Head of caudate nucleus (tissue), 42 donors: ENCODE data around the gene ST8SIA2.

Experiments
- DNase-seq, 42 donors: peaks; one replicate each; pipeline versions ENCODE4 v3.0.0 to v3.0.0-alpha.2; 2020 to 2021; ENCODE audit warnings: mixed read lengths in 7 of 42
- intact Hi-C: fragments of 100-400 bp; cut with DNase I; formaldehyde crosslinking; loops from one replicate; pipeline ENCODE4 v1.15.0; 2022

ST8SIA2 gene

GRCh38 chr15:92393071-92393979 lies at the start of gene ST8SIA2:
TSS of gene ST8SIA2 (plus strand) at chr15:92393881. CDS start at chr15:92394065, 184 bp downstream.
- intact Hi-C loops, result no loop called here
- DNase-seq, result peak in 14 of 42 donors; percentile 14 to 60 (median 28)

- intact Hi-C loops, result no loop called here
- DNase-seq, result peak in 41 of 42 donors; percentile 16 to 72 (median 49)
These were observed 49.6 kb upstream of the ST8SIA2 start for GRCh38 chr15:92343924-92344643.

- intact Hi-C loops, result no loop called here
These were observed 47.6 kb upstream of the ST8SIA2 start for GRCh38 chr15:92346063-92346462.

GRCh38 chr15:92355307-92355706 lies 38.4 kb upstream of the ST8SIA2 start:
- intact Hi-C loops, result no loop called here
- DNase-seq, result no peak

More at GRCh38 chr15:92346063-92346462, 47.6 kb upstream of the ST8SIA2 start:
- no peak for DNase-seq

- DNase-seq, result no peak
- intact Hi-C loops, result no loop called here
These were observed 32.2 kb upstream of the ST8SIA2 start for GRCh38 chr15:92361321-92362000.

GRCh38 chr15:92362001-92362350 lies 31.7 kb upstream of the ST8SIA2 start:
- DNase-seq, result no peak
- intact Hi-C loops, result no loop called here

GRCh38 chr15:92365084-92365483 lies 28.6 kb upstream of the ST8SIA2 start:
- intact Hi-C loops, result no loop called here
- DNase-seq, result no peak

- DNase-seq, result no peak
- intact Hi-C loops, result no loop called here
These were observed 27.8 kb upstream of the ST8SIA2 start for GRCh38 chr15:92365906-92366305.

- intact Hi-C loops, result no loop called here
- DNase-seq, result no peak
These were observed 27.3 kb upstream of the ST8SIA2 start for GRCh38 chr15:92366381-92366780.

GRCh38 chr15:92375057-92375456 lies 18.6 kb upstream of the ST8SIA2 start:
- DNase-seq, result no peak
- intact Hi-C loops, result no loop called here

- DNase-seq, result no peak
These were observed 17.6 kb upstream of the ST8SIA2 start for GRCh38 chr15:92376109-92376508.

GRCh38 chr15:92377083-92377789 lies 16.4 kb upstream of the ST8SIA2 start:
- intact Hi-C loops, result no loop called here
- no peak for DNase-seq

More at GRCh38 chr15:92376109-92376508, 17.6 kb upstream of the ST8SIA2 start:
- intact Hi-C loops, result no loop called here

- intact Hi-C loops, result no loop called here
- no peak for DNase-seq
These were observed 10.0 kb upstream of the ST8SIA2 start for GRCh38 chr15:92383519-92384324.

GRCh38 chr15:92384381-92384780 lies 9.3 kb upstream of the ST8SIA2 start:
- no peak for DNase-seq
- intact Hi-C loops, result no loop called here

GRCh38 chr15:92385096-92385495 lies 8.6 kb upstream of the ST8SIA2 start:
- intact Hi-C loops, result no loop called here
- DNase-seq, result no peak

- intact Hi-C loops, result no loop called here
- peak in 38 of 42 donors; percentile 11 to 86 (median 53) for DNase-seq
These were observed 2.0 kb upstream of the ST8SIA2 start for GRCh38 chr15:92391640-92392039.

GRCh38 chr15:92392462-92392861 lies 1.2 kb upstream of the ST8SIA2 start:
- intact Hi-C loops, result no loop called here
- DNase-seq, result no peak

GRCh38 chr15:92393980-92394308 lies 263 bp downstream of the ST8SIA2 start:
- no peak for DNase-seq
- intact Hi-C loops, result no loop called here
